Medulla oblongata (tissue), 1 donor: ENCODE measurements around the gene BFSP1.

Experiments
- DNase-seq: peaks from one replicate; pipeline ENCODE4 v3.0.0-alpha.2; 2015; ENCODE audit errors: extremely low spot score

The BFSP1 gene

DNA sequence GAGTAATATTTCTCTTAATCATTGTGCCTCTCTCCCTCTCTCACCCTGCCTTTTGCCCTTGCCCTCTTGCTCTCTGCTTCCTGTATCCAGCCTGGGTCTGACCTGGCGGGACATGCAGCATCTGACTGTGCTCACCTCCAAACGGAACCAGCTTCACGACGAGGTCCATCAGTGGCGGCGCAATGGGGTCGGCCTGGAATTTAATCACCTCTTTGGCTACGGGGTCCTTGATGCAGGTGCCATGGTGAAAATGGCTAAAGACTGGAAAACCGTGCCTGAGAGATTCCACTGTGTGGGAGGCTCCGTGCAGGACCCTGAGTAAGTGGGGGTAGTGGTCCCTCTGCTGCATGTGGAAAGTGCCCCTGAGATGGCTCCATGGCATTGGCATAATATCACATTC lies 65.9 kb downstream of the BFSP1 start:
- DNase-seq: no peak

DNA sequence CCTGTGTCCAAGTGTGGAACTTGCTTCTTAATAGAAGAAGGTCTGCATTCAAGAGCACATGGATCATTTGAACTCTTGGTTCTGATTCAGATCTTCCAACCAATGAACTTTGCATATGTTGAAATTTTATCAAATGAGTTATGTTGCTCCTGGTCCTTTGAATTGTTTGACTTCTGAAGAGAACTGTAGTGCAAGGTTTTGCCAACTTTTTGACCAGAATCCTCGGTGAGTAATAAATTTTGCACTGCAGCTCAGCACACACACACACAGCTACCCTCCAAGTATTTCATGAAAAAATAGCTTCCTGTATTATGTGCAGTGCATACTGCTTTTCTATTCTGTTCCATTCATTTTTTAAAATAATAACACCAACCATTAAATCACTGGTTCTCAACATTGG lies 67.5 kb downstream of the BFSP1 start:
- no peak for DNase-seq

DNA sequence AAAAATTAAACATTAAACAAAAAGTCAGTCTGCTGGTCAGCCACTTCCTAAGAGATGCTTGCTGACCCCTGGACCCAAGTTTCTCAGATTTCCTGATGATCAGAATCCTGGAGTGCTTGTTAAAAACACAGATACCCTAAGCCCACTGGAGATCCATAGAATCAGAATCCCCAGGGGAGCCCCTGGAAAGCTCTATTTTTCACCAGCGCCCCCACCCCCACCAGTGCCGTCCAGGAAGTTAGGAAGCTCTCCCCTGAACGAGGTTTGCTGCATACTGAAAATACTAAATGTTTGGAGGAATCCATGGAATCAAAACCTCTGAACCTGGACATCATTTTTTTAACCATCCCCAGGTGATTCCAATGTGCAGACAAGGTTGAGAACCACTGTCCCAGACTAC lies 69.2 kb downstream of the BFSP1 start:
- no peak for DNase-seq

DNA sequence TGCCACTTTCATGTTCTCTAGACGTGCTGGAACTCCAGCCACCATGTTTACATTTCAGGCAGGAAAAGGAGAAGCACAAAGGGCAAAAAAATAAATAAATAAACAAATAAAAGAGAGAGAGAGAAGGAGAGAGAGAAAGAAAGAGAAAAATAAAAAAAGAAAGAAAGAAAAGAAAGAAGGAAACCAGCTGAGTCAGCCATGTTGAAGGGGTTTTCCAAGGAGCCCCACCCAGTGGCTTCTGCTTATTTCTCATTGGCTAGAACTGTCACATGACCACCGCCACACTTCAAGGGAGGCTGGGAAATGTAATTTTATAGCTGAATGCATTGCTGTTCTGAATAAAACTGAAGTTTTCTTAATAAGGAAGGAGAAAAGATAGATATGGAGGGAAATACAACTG lies 71.1 kb downstream of the BFSP1 start:
- no peak for DNase-seq

DNA sequence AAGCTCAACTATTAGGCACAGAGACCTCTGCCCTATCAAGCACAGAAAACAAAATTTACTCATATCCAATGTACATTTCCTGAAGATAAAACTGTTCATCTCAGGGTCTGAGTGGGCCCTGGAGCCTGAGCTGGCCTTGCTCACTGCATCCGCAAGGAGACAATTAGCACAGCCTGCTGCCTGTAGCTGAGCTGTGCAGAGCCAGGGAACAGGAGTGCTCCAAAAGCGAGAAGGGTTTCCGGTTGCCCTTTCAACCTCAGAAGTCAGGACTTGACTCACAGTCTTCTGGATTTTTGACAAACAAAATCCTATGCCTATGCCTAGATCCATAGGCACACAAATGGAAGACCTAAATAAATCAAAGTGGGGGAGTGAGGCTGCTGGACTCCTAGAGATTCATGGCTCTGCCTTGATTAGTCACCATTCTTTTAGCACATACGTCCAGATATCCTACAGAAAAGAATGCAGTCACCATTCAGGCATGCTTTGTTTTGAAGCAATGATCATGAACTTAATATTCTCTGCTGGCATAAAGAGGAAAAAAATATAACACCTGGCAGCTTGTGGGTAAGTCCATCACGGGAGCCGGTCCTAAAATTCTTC lies 73.5 kb downstream of the BFSP1 start:
- DNase-seq: no peak

DNA sequence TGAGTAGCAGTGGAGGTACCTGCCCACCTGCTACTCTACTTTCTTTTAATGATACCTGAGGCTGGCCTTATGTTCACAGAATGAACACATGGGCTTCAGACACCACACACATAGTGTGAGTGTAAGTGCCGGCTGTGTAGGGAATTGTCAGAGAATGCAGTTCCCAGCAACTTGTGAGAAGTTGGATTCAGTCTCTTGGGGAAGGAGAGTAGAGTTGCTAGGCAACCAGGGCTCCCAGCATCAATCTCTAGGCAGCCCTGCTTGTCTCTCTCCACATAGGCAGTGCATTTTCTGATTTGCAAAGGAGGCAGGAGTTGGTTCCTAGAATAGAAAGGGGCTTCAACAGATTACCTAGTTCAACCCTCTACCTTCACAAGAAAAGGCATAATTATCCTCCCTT lies 74.1 kb downstream of the BFSP1 start:
- DNase-seq: no peak

DNA sequence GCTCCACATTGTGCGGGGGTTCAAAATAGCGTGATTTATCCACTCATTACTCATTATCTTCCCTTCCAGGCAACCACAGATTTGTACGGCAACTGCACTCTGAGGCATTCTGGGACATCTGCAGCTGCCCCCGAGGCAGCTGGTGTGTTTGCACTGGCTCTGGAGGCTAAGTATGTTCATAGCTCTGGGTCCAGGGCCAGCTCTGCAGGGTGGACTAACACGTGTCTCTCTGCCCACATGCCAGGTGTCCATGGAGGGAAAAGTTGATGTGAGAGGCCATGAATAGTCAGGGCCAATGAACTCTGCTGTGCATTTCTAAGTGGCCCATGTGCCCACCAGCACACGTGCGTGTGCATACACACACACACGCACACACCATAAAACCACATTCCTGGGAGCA lies 74.9 kb downstream of the BFSP1 start:
- no peak for DNase-seq

DNA sequence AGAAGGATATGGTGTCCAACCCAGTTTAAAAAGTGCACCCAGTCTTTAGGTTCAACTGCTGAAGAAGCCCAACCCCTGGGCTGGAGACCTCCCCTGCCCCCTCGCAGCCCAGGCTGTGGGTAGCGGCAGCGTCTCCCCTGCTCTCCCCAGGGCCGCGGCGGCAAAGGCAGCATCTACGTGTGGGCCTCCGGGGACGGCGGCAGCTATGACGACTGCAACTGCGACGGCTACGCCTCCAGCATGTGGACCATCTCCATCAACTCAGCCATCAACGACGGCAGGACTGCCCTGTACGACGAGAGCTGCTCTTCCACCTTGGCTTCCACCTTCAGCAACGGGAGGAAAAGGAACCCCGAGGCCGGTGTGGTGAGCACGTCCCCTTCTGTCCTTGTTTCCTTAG lies 77.6 kb downstream of the BFSP1 start:
- no peak for DNase-seq

DNA sequence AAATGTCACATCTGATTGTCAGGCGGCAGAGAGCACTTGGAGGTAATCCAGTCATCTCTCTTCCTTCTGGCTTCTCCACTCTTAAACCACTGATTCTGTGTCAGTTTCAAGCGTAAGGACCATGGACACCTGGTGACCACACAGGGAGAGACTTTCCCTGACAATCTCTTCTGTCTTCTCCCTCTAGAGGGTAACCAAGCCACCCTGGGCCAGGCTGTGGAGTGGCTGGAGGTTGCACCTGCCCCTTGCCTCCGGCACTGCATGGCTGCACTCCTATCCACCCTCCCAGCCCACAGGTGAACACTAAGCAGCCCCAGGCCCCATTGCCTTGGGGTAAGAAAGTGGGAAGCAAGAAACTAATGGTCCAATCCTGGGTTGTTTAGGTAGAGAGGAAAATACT lies 78.7 kb downstream of the BFSP1 start:
- DNase-seq: no peak

DNA sequence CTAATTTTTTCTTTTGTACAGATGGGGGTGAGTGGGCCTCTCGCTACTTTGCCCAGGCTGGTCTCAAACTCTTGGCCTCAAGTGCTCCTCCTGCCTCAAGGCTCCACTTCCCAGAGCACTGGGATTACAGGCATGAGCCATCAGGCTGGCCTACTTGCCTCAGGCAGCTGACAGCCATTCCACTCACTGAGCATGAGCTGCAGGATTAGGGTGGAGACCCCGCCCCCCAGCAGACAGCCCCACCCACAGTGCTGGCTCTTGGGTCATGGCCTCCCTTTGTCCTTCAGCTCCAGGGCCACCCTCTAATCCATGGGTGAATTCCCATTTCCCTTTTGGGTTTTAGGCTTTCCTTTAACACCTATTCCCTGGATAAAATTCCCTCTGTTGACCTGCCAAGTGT lies 82.1 kb downstream of the BFSP1 start:
- DNase-seq: no peak

DNA sequence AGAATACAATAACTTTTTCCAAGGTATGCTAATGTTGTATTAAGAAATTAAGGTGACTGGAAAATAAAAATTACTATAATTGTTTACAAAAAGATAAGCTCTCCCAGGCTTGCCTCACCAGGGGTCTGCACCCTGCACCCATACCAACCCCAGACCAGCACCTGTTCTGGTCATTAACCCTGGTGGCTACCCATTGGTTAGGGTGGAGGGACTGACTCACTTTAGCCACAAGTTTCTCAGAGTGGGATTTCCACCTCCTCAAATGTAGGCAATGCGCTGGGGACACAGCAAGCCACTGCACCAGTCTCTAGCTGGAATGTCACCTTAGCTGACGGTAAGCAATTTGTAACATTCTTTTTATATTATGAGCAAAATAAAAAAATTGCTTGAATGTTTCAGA lies 83.1 kb downstream of the BFSP1 start:
- no peak for DNase-seq

DNA sequence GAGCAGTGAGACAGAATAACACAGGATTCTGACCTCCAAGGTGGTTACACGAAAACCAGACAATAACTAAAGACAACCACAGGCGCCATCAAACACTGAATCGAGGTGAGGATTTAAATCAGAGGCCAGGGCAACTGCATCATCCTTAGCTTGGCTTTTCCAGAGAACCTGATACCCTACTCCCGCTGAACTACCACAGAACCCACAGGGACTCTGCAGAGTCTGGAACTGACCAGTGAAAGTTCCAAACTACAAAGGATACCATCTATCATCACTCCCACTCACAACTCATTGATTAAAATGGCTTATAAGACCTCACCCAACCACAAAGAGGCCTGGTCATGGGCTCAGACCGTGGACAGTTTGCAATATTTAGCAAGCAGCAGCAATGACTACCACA lies 85.0 kb downstream of the BFSP1 start:
- DNase-seq: no peak

DNA sequence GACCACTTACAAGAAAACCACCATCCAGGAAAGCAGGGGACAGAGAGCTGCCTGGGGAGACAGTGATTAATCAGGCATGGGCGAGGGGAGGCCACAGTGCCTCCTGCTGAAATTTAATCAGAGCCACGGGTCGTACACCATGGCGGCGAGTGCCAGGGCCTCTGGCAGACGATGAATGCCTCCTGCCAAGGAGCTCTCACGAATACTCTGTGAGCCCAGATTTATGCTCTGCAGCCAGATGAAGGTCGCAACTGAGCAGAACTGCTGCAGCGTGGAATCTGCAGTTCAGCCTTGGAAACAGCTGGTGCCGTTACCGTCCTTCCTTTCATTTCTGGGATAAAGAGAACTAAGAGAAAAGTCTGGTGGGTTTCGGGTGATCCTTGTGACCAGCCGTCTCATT lies 85.6 kb downstream of the BFSP1 start:
- DNase-seq: no peak

DNA sequence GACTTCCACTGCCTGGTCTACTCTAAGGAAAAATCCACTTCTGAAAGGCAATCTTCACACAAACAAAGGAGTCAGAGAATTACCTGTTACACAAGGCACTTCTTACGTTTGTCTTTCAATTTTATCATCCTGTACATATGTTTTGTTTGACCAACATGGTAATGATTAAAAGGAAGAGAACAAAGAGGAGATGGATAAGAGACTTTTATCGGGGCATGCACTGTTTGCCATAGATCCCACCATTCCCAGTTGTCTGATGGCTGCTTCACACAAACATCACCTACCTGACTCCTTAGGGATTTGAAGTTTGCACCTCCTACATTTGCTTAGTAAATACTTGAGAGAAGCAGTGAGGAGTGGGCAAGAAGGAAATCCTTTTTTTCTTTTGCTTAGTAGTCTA lies 87.1 kb downstream of the BFSP1 start:
- no peak for DNase-seq
